Natural killer cell treated with Interleukin-12 subunit alpha and Interleukin-12 subunit beta and Interleukin-15 and Interleukin-18, amount 100 ng/mL, for 72 hours (primary cell): ENCODE results near the gene KLHL14. TPM values are rescaled to one million over a fixed set of nuclear protein-coding genes. Genes with fewer than 3 reads are reported as not detected.

Experiments used
- ATAC-seq, 2 donors: fragments of 150-1000 bp; cut with Tn5 transposase in 1 of 2; sonication (Bioruptor Pico), chemical (Tn5 transposase) in 1 of 2; 2 replicates each; pipeline ENCODE4 v1.10.0; 2021
- DNase-seq: peaks from one replicate; pipeline ENCODE4 v3.0.0; 2022; ENCODE audit warnings: low spot score
- H3K27ac Mint-ChIP-seq, 2 donors: 1 replicate in 1 of 2; 2 replicates in 1 of 2; pipeline ENCODE4 v1.8.0; 2022; ENCODE audit warnings: mixed read lengths in 2 of 2, mild to moderate bottlenecking in 1 of 2, moderate library complexity in 1 of 2
- H3K27me3 Mint-ChIP-seq, 2 donors: 1 replicate in 1 of 2; 2 replicates in 1 of 2; pipeline ENCODE4 v1.8.0; 2022; ENCODE audit warnings: mixed read lengths in 2 of 2
- H3K36me3 Mint-ChIP-seq: one replicate; pipeline ENCODE4 v1.8.0; 2022; ENCODE audit warnings: mixed read lengths
- H3K4me1 Mint-ChIP-seq, 2 donors: 1 replicate in 1 of 2; 2 replicates in 1 of 2; pipeline ENCODE4 v1.8.0; 2022; ENCODE audit warnings: low read depth in 2 of 2, mixed read lengths in 2 of 2, mild to moderate bottlenecking in 1 of 2
- H3K4me3 Mint-ChIP-seq: one replicate; pipeline ENCODE4 v1.8.0; 2022; ENCODE audit warnings: mixed read lengths
- H3K9me3 Mint-ChIP-seq: 2 replicates; pipeline ENCODE4 v1.8.0; 2022; ENCODE audit warnings: mixed read lengths
- total RNA-seq, 2 donors: library from RNA; stranded (reverse); gene quantifications; one replicate each; pipeline ENCODE4 v1.2.3, GENCODE V29; 2022

KLHL14 gene
- total RNA-seq, 2 donors from 2014 or later, result 0.22 TPM; not detected in 1

GRCh38 chr18:32624182-32624723 lies 148.6 kb downstream of the KLHL14 start:
- DNase-seq, result no peak
- Mint-ChIP-seq H3K27ac (no peak overlapping the region), H3K27me3 (no peaks in the 10 kb centered on the region), H3K9me3 (no peaks in the 10 kb centered on the region), H3K4me3 (no peak overlapping the region), H3K36me3 (no peaks in the 10 kb centered on the region), H3K4me1 (no peaks in the 10 kb centered on the region)
- no peak for ATAC-seq

GRCh38 chr18:32623563-32623962 lies 149.3 kb downstream of the KLHL14 start:
- ATAC-seq (no peak), DNase-seq (no peak)
- no peaks in the 10 kb centered on the region for H3K27me3 Mint-ChIP-seq
- H3K4me3 Mint-ChIP-seq, result no peak overlapping the region
- H3K9me3 Mint-ChIP-seq, result no peaks in the 10 kb centered on the region
- no peaks in the 10 kb centered on the region for H3K36me3 Mint-ChIP-seq
- H3K4me1 Mint-ChIP-seq, result no peaks in the 10 kb centered on the region
- H3K27ac Mint-ChIP-seq, result no peak overlapping the region
